K562 (cell line): Measurements from ENCODE around the gene TRIM69. TPM values are rescaled to one million over a fixed set of nuclear protein-coding genes. Genes with fewer than 3 reads are reported as not detected.

Experiments used
- HDAC2 ChIP-seq: fragments of 450-650 bp; IDR thresholded peaks from 2 replicates; pipeline ENCODE4 v1.6.1; 2016; ENCODE audit warnings: mild to moderate bottlenecking
- MEF2D ChIP-seq: conservative IDR thresholded peaks from 2 replicates; pipeline ENCODE4 v1.6.1; 2016; ENCODE audit warnings: low read depth, missing genetic modification characterization, missing compliant biosample characterization
- PML ChIP-seq: IDR thresholded peaks from 2 replicates; pipeline ENCODE4 v1.6.1; 2012; ENCODE audit warnings: low read length, inconsistent platforms
- RUNX1 ChIP-seq: sonication (generic); IDR thresholded peaks from 2 replicates; pipeline ENCODE4 v1.6.1; 2016; ENCODE audit warnings: antibody characterized with exemption, low read depth
- ZNF766 ChIP-seq: fragments of 200-800 bp; sonication (Bioruptor generic); conservative IDR thresholded peaks from 2 replicates; pipeline ENCODE4 v1.6.1; 2016; ENCODE audit warnings: missing genetic modification characterization, missing compliant biosample characterization
- polyA plus RNA-seq, 8 experiments: library from polyadenylated mRNA; depleted of rRNA in 4 of 8; stranded (reverse) in 5 of 8; unstranded in 3 of 8; fragments of >200 nt; fragmentation: Nextera tagmentation in 2 of 8; fragmentation: Illumina TruSeq in 1 of 8; extraction: Ambion mirVana in 2 of 8; extraction: Trizol in 1 of 8; gene quantifications; 2 replicates each; pipeline versions ENCODE4 v1.2.1 to v1.2.3, GENCODE V29; 2011 to 2014; ENCODE audit warnings: inconsistent platforms in 1 of 8, missing spikeins in 1 of 8
- total RNA-seq, 7 experiments: library from RNA; depleted of rRNA in 6 of 7; stranded (reverse); fragments of >200 nt in 6 of 7; fragmentation: Illumina TruSeq in 2 of 7; extraction: Trizol in 2 of 7; gene quantifications; 2 replicates each; pipeline versions ENCODE4 v1.2.1 to v1.2.3, GENCODE V29; 2011 to 2021; ENCODE audit warnings: low replicate concordance in 1 of 7
- TF ChIP-seq, protein P1 (sequence below), 2 experiments: fragments of 450-650 bp; formaldehyde crosslinking in 1 of 2; IDR thresholded peaks; 2 replicates each; pipeline versions ENCODE4 v1.4.0 to v1.6.1; 2014 to 2020; ENCODE audit warnings: mild to moderate bottlenecking in 2 of 2, borderline replicate concordance in 1 of 2, low read depth in 1 of 2
- TF ChIP-seq, protein P2 (sequence below): fragments of 450-650 bp; formaldehyde crosslinking; IDR thresholded peaks from 2 replicates; pipeline ENCODE4 v1.4.0; 2020; ENCODE audit warnings: mild to moderate bottlenecking, moderate library complexity
- TF ChIP-seq, protein P3 (sequence below): fragments of 450-650 bp; formaldehyde crosslinking; IDR thresholded peaks from 2 replicates; pipeline ENCODE4 v1.4.0; 2022; ENCODE audit warnings: mild to moderate bottlenecking, moderate library complexity
- TF ChIP-seq, protein P4 (sequence below): fragments of 200-800 bp; sonication (Bioruptor generic); IDR thresholded peaks from 2 replicates; pipeline ENCODE4 v1.6.1; 2016; ENCODE audit warnings: missing genetic modification characterization, missing compliant biosample characterization

The TRIM69 gene
- total and polyA plus RNA-seq, 9 of the 15 experiments (the other 6 are each of a cell fraction or from before 2014, with no cell fraction given), result 1.0 to 4.3 (median 2.3) TPM

DNA sequence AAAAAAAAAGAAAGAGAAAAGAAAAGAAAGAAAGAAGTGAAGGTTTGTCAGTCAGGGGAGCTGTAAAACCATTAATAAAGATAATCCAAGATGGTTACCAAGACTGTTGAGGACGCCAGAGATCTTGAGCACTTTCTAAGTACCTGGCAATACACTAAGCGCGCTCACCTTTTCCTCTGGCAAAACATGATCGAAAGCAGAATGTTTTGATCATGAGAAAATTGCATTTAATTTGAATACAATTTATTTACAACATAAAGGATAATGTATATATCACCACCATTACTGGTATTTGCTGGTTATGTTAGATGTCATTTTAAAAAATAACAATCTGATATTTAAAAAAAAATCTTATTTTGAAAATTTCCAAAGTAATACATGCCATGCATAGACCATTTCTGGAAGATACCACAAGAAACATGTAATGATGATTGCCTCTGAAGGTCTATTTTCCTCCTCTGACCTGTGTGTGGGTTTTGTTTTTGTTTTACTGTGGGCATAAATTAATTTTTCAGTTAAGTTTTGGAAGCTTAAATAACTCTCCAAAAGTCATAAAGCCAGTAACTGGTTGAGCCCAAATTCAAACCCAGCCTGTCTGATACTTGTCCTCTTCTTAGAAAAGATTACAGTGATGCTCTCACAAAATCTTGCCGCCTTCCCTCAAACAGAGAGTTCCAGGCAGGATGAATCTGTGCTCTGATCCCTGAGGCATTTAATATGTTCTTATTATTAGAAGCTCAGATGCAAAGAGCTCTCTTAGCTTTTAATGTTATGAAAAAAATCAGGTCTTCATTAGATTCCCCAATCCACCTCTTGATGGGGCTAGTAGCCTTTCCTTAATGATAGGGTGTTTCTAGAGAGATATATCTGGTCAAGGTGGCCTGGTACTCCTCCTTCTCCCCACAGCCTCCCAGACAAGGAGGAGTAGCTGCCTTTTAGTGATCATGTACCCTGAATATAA is 23.0 kb upstream of the TRIM69 start (continued):
- TF ChIP-seq, protein P1, sequence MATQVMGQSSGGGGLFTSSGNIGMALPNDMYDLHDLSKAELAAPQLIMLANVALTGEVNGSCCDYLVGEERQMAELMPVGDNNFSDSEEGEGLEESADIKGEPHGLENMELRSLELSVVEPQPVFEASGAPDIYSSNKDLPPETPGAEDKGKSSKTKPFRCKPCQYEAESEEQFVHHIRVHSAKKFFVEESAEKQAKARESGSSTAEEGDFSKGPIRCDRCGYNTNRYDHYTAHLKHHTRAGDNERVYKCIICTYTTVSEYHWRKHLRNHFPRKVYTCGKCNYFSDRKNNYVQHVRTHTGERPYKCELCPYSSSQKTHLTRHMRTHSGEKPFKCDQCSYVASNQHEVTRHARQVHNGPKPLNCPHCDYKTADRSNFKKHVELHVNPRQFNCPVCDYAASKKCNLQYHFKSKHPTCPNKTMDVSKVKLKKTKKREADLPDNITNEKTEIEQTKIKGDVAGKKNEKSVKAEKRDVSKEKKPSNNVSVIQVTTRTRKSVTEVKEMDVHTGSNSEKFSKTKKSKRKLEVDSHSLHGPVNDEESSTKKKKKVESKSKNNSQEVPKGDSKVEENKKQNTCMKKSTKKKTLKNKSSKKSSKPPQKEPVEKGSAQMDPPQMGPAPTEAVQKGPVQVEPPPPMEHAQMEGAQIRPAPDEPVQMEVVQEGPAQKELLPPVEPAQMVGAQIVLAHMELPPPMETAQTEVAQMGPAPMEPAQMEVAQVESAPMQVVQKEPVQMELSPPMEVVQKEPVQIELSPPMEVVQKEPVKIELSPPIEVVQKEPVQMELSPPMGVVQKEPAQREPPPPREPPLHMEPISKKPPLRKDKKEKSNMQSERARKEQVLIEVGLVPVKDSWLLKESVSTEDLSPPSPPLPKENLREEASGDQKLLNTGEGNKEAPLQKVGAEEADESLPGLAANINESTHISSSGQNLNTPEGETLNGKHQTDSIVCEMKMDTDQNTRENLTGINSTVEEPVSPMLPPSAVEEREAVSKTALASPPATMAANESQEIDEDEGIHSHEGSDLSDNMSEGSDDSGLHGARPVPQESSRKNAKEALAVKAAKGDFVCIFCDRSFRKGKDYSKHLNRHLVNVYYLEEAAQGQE (IDR thresholded peaks at IDR 0.05; ENCODE audit: borderline replicate concordance), result peak; percentile 65; the same call in 1 of the 2 replicates
- TF ChIP-seq, protein P1 (CRISPR knock-in tag; IDR thresholded peaks at IDR 0.05; ENCODE audit: low read depth), result no peak
- TF ChIP-seq RUNX1 (no peak), HDAC2 (no peak), ZNF766 (CRISPR knock-in tag) (no peak), MEF2D (tag) (no peak), PML (0 out of 2 replicates have a peak, but pooled peaks have one; percentile 9)
- TF ChIP-seq, protein P2, sequence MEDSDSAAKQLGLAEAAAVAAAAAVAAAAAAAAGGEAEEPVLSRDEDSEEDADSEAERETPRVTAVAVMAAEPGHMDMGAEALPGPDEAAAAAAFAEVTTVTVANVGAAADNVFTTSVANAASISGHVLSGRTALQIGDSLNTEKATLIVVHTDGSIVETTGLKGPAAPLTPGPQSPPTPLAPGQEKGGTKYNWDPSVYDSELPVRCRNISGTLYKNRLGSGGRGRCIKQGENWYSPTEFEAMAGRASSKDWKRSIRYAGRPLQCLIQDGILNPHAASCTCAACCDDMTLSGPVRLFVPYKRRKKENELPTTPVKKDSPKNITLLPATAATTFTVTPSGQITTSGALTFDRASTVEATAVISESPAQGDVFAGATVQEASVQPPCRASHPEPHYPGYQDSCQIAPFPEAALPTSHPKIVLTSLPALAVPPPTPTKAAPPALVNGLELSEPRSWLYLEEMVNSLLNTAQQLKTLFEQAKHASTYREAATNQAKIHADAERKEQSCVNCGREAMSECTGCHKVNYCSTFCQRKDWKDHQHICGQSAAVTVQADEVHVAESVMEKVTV, result peak; percentile 62
- TF ChIP-seq, protein P3, sequence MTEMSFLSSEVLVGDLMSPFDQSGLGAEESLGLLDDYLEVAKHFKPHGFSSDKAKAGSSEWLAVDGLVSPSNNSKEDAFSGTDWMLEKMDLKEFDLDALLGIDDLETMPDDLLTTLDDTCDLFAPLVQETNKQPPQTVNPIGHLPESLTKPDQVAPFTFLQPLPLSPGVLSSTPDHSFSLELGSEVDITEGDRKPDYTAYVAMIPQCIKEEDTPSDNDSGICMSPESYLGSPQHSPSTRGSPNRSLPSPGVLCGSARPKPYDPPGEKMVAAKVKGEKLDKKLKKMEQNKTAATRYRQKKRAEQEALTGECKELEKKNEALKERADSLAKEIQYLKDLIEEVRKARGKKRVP, result no peak
- TF ChIP-seq, protein P4, sequence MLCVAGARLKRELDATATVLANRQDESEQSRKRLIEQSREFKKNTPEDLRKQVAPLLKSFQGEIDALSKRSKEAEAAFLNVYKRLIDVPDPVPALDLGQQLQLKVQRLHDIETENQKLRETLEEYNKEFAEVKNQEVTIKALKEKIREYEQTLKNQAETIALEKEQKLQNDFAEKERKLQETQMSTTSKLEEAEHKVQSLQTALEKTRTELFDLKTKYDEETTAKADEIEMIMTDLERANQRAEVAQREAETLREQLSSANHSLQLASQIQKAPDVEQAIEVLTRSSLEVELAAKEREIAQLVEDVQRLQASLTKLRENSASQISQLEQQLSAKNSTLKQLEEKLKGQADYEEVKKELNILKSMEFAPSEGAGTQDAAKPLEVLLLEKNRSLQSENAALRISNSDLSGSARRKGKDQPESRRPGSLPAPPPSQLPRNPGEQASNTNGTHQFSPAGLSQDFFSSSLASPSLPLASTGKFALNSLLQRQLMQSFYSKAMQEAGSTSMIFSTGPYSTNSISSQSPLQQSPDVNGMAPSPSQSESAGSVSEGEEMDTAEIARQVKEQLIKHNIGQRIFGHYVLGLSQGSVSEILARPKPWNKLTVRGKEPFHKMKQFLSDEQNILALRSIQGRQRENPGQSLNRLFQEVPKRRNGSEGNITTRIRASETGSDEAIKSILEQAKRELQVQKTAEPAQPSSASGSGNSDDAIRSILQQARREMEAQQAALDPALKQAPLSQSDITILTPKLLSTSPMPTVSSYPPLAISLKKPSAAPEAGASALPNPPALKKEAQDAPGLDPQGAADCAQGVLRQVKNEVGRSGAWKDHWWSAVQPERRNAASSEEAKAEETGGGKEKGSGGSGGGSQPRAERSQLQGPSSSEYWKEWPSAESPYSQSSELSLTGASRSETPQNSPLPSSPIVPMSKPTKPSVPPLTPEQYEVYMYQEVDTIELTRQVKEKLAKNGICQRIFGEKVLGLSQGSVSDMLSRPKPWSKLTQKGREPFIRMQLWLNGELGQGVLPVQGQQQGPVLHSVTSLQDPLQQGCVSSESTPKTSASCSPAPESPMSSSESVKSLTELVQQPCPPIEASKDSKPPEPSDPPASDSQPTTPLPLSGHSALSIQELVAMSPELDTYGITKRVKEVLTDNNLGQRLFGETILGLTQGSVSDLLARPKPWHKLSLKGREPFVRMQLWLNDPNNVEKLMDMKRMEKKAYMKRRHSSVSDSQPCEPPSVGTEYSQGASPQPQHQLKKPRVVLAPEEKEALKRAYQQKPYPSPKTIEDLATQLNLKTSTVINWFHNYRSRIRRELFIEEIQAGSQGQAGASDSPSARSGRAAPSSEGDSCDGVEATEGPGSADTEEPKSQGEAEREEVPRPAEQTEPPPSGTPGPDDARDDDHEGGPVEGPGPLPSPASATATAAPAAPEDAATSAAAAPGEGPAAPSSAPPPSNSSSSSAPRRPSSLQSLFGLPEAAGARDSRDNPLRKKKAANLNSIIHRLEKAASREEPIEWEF, result no peak
